ES-I3 (cell line): ENCODE measurements around the gene FAP.

ENCODE experiments used
- H3K36me3 ChIP-seq: 2 replicates; pipeline ENCODE4 v1.6.1; 2013; ENCODE audit warnings: mild to moderate bottlenecking, low read length, control low read depth, moderate library complexity; ENCODE audit not compliant: insufficient read depth
- H3K4me1 ChIP-seq: 2 replicates; pipeline ENCODE4 v1.6.1; 2013; ENCODE audit warnings: mild to moderate bottlenecking, control low read depth, low read length; ENCODE audit not compliant: insufficient read depth
- H3K9ac ChIP-seq: 2 replicates; pipeline ENCODE4 v1.6.1; 2013; ENCODE audit warnings: low read depth, mild to moderate bottlenecking, low read length, moderate library complexity
- H3K9me3 ChIP-seq: 2 replicates; pipeline ENCODE4 v1.6.1; 2013; ENCODE audit warnings: mild to moderate bottlenecking, low read length, moderate library complexity; ENCODE audit not compliant: control insufficient read depth, insufficient read depth

The FAP gene

DNA sequence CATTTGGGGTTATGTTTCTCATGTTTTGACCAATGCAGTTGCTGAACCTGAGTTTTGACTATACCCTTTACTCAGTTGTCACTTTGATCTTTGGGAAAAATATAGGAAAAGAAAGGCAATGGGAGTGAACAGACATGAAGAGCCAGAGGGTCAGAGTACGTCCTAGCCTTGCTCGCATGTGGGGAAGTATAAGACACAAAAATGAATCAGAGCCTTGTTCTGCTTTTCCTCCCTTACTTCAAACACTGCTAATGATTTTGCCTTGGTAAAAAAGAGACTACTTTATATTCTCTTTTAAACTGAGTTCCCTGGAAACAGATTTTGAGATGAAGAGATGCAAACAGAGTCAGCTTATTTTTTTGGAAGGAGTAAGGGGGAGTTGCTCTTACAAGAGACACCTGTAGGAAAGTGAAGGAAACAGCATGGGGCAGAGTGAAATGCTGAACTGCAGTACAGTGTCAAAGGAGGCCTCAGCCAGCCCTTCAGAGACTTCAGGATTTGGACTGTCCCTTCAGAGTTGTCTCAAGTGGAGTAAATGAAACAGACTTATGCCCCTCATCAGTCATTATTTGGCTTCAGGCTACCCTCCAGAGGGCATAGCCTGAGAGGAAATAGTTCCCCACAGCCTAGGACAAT is 11.1 kb upstream of the FAP start:
- Histone ChIP-seq H3K9ac (no peak overlapping the region), H3K36me3 (no peaks in the 10 kb centered on the region), H3K9me3 (no peaks in the 10 kb centered on the region), H3K4me1 (no peaks in the 10 kb centered on the region)

- no peaks in the 10 kb centered on the region for H3K4me1 ChIP-seq
- H3K36me3 ChIP-seq: no peaks in the 10 kb centered on the region
- no peak overlapping the region for H3K9ac ChIP-seq
- H3K9me3 ChIP-seq: no peaks in the 10 kb centered on the region
These were observed 10.2 kb upstream of the FAP start for GRCh38 chr2:162253435-162253834.

DNA sequence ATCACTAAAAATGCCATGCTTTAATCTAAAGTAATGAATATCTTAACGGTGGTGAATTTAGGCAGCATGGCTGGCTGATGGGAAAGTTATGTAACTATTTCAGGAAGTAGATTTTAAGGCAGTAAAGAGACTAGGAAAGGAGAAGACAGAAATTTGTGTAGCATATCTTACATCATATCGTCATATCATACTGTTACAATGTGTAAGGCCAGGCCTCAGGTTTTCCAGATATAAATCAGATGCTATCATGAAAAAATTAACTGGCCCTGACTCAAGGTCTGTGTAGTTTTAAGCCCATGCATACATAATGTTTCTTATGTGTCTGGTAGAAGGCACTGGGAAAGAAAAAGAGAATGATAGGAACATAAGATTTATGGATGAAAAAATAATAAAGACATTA is 8.9 kb upstream of the FAP start:
- Histone ChIP-seq H3K4me1 (no peaks in the 10 kb centered on the region), H3K9me3 (no peaks in the 10 kb centered on the region), H3K9ac (no peak overlapping the region), H3K36me3 (no peaks in the 10 kb centered on the region)

DNA sequence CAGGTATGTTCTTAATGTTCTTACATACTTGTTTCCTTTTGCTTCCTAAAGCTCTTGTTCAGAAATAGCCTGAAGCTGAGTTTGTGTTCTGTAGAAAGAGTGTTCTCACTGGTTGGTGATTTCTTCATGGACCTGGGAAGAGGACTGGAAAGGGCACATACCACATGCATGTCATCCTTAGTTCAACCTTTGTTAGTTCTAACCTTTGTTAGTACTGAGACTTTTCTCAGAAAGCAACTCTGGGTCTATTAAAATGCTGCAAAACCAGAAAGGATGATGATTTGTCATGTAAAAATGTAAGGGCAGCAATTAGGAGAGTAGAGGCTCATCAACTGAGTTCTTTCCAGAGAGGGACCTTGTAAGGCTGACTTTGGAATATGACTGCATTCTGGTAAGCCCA is 2.5 kb upstream of the FAP start:
- Histone ChIP-seq H3K9ac (no peak overlapping the region), H3K36me3 (no peaks in the 10 kb centered on the region), H3K4me1 (peaks cover 3% of the 10 kb centered on the region; the same call in 1 of the 2 replicates), H3K9me3 (no peaks in the 10 kb centered on the region)

- no peak overlapping the region for H3K9ac ChIP-seq
- peaks cover 3% of the 10 kb centered on the region; the same call in 1 of the 2 replicates for H3K4me1 ChIP-seq
- H3K9me3 ChIP-seq: no peaks in the 10 kb centered on the region
- H3K36me3 ChIP-seq: no peaks in the 10 kb centered on the region
These were observed 1.8 kb upstream of the FAP start for GRCh38 chr2:162245061-162245460.

GRCh38 chr2:162244541-162245031 is 1.3 kb upstream of the FAP start:
- peaks cover 3% of the 10 kb centered on the region; the same call in 1 of the 2 replicates for H3K4me1 ChIP-seq
- H3K9me3 ChIP-seq: no peaks in the 10 kb centered on the region
- H3K9ac ChIP-seq: no peak overlapping the region
- no peaks in the 10 kb centered on the region for H3K36me3 ChIP-seq

- H3K9me3 ChIP-seq: no peaks in the 10 kb centered on the region
These were observed 470 bp upstream of the FAP start for GRCh38 chr2:162243715-162244114.

DNA sequence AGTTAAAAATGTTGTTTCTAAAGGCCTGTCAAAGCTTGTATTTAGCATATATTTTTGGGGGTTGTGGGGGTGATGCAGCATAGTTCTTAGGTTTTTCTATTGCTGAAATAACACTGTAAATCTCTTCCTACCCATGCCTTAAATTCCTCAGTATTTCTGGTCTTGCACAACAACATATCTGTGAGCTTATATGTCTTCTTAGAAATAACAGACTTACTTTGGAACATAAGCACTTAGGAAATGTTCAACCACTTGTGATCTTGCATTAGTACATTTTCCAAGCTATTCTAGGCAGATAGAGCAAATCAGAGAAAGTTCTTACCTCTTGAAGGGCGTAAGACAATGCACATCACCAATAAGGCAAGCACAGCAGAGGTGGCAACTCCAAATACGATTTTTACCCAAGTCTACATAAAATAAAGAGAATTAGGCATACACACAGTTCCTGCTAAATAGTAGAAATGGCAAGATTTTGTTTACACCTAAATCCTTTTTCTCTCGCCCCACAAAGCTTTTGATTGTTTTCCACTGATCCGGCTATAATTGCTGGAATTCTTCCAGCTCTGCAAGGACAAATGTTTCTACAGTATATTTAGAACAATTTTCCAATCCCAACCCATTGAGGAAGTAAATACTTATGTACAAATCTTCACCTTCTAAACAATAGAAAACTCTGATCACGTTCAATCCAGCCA is 512 bp downstream of the FAP start:
- no peak overlapping the region for H3K9ac ChIP-seq
- H3K9me3 ChIP-seq: no peaks in the 10 kb centered on the region
- peaks cover 3% of the 10 kb centered on the region; the same call in 1 of the 2 replicates for H3K4me1 ChIP-seq
- H3K36me3 ChIP-seq: no peaks in the 10 kb centered on the region

More at GRCh38 chr2:162243715-162244114, 470 bp upstream of the FAP start:
- H3K36me3 ChIP-seq: no peaks in the 10 kb centered on the region
- no peak overlapping the region for H3K9ac ChIP-seq
- H3K4me1 ChIP-seq: peaks cover 3% of the 10 kb centered on the region; the same call in 1 of the 2 replicates

DNA sequence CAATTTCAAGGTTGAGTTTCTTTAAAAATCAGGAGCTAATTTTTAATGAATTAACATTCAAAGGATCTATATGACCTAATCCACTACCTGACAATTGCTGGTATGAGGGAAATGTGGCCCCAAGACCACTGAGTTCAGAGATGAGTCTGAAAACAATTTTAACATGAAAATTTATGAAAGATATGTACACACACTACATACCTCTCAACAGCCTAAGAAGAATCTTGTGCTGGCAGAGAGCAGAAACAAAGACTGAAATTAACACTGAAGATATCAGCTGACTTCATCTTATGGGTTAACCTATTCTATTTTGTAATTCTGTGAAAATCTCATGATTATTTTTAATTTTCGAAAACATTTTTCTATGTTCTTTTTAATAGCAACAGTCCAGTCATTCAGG is 1.7 kb downstream of the FAP start:
- H3K4me1 ChIP-seq: peaks cover 3% of the 10 kb centered on the region; the same call in 1 of the 2 replicates
- no peaks in the 10 kb centered on the region for H3K36me3 ChIP-seq
- no peaks in the 10 kb centered on the region for H3K9me3 ChIP-seq
- no peak overlapping the region for H3K9ac ChIP-seq

GRCh38 chr2:162234620-162235462 is 8.4 kb downstream of the FAP start:
- Histone ChIP-seq H3K9me3 (no peaks in the 10 kb centered on the region), H3K4me1 (no peaks in the 10 kb centered on the region), H3K9ac (no peak overlapping the region), H3K36me3 (no peaks in the 10 kb centered on the region)

DNA sequence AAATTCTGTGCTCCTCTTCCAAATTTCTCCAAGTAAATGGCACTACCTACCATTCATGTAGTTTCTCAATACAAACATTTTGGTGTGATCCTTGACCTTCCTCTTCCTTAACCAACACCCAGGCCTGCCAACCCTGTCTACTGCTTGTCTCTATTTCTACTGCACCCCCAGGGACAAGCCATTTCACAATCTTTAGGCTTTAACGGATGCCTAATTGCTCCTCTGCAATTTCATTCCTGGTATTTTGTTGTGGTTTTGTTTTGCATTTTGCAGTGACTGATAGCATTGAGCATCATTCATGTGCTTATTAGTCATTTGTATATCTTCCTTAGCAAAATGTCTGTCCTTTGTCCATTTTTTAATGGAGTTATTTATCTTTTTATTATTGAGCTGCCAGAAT is 10.0 kb downstream of the FAP start:
- Histone ChIP-seq H3K36me3 (no peaks in the 10 kb centered on the region), H3K9ac (no peak overlapping the region), H3K9me3 (no peaks in the 10 kb centered on the region), H3K4me1 (no peaks in the 10 kb centered on the region)

- H3K9me3 ChIP-seq: no peaks in the 10 kb centered on the region
- H3K36me3 ChIP-seq: no peaks in the 10 kb centered on the region
- no peak overlapping the region for H3K9ac ChIP-seq
- H3K4me1 ChIP-seq: no peaks in the 10 kb centered on the region
These were observed 10.6 kb downstream of the FAP start for GRCh38 chr2:162232671-162233070.

DNA sequence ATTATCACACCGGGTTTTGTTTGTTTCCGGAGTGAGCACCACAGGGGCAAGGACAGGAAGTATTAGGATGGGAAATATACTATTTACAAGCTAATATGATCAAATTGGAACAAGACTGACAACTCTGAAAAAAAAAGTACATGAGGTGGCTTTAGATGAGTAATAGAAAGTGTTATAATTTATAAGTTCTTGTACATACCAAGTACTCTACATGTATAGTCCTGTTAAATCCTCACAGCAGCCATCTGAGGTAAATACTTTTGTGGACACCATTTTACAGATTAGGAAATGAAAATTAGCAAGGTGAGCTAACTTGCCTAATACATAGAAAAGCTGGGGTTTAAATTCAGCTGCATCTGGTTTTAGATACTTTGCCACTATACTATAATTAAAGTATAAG is 11.2 kb downstream of the FAP start:
- H3K9ac ChIP-seq: no peak overlapping the region
- no peaks in the 10 kb centered on the region for H3K9me3 ChIP-seq
- H3K4me1 ChIP-seq: no peaks in the 10 kb centered on the region
- no peaks in the 10 kb centered on the region for H3K36me3 ChIP-seq

- Histone ChIP-seq H3K9ac (no peak overlapping the region), H3K36me3 (no peaks in the 10 kb centered on the region), H3K9me3 (no peaks in the 10 kb centered on the region), H3K4me1 (no peaks in the 10 kb centered on the region)
These were observed 12.5 kb downstream of the FAP start for GRCh38 chr2:162230761-162231160.
